HEK293 (cell line): ENCODE measurements around the gene BPHL.

Experiments
- KLF9 ChIP-seq: fragments of 450-650 bp; formaldehyde crosslinking; IDR thresholded peaks from 2 replicates; pipeline ENCODE4 v1.5.1; 2016; ENCODE audit warnings: missing biosample characterization, missing genetic modification characterization, low read depth
- REPIN1 ChIP-seq: fragments of 450-650 bp; formaldehyde crosslinking; IDR thresholded peaks from 2 replicates; pipeline ENCODE4 v1.5.1; 2017; ENCODE audit warnings: missing biosample characterization, missing genetic modification characterization, low read depth
- SCRT2 ChIP-seq: fragments of 450-650 bp; formaldehyde crosslinking; IDR thresholded peaks from 2 replicates; pipeline ENCODE4 v1.5.1; 2016; ENCODE audit warnings: missing biosample characterization, missing genetic modification characterization
- ZNF302 ChIP-seq: fragments of 450-650 bp; formaldehyde crosslinking; IDR thresholded peaks from 2 replicates; pipeline ENCODE4 v1.5.1; 2016; ENCODE audit warnings: missing biosample characterization, missing genetic modification characterization, low read depth
- ZNF549 ChIP-seq: fragments of 450-650 bp; IDR thresholded peaks from 2 replicates; pipeline ENCODE4 v1.5.1; 2018; ENCODE audit warnings: missing biosample characterization, missing genetic modification characterization, mild to moderate bottlenecking, inconsistent platforms, moderate library complexity
- TF ChIP-seq, protein P1 (sequence below): fragments of 450-650 bp; formaldehyde crosslinking; IDR thresholded peaks from 2 replicates; pipeline ENCODE4 v1.5.1; 2016; ENCODE audit warnings: missing biosample characterization, missing genetic modification characterization
- TF ChIP-seq, protein P2 (sequence below): fragments of 450-650 bp; formaldehyde crosslinking; IDR thresholded peaks from 2 replicates; pipeline ENCODE4 v1.5.1; 2017; ENCODE audit warnings: missing biosample characterization, missing genetic modification characterization
- TF ChIP-seq, protein P3 (sequence below): fragments of 450-650 bp; formaldehyde crosslinking; IDR thresholded peaks from 2 replicates; pipeline ENCODE4 v1.5.1; 2016; ENCODE audit warnings: missing biosample characterization, missing genetic modification characterization
- TF ChIP-seq, protein P4 (sequence below): fragments of 450-650 bp; formaldehyde crosslinking; IDR thresholded peaks from 2 replicates; pipeline ENCODE4 v1.5.1; 2016; ENCODE audit warnings: missing biosample characterization, missing genetic modification characterization, low read depth
- TF ChIP-seq, protein P5 (sequence below): fragments of 450-650 bp; formaldehyde crosslinking; conservative IDR thresholded peaks from 2 replicates; pipeline ENCODE4 v1.5.1; 2016; ENCODE audit warnings: low read depth, missing biosample characterization, missing genetic modification characterization
- TF ChIP-seq, protein P6 (sequence below): sonication (generic); formaldehyde crosslinking; IDR thresholded peaks from 2 replicates; pipeline ENCODE4 v1.8.1; 2022; ENCODE audit warnings: mild to moderate bottlenecking, moderate library complexity, missing genetic modification reagents

DNA sequence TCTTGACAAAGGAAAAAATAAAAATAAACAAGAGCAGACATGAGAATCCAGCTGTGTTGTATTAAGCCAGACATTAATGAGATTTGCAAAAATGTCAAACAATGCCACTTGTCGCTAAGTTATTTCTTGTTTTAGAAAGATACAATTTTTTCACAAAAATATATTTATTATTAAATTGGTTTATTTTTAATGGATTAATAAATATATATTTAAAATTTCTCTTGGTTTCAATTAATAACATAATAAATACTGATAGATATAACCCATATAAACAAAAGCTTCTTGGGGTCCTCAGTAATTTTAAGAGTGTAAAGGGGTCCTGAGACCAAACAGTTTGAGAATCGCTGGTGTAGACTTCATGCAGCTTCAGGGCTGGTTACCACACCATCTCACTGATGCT, 82.9 kb downstream of the BPHL start:
- TF ChIP-seq, protein P1, sequence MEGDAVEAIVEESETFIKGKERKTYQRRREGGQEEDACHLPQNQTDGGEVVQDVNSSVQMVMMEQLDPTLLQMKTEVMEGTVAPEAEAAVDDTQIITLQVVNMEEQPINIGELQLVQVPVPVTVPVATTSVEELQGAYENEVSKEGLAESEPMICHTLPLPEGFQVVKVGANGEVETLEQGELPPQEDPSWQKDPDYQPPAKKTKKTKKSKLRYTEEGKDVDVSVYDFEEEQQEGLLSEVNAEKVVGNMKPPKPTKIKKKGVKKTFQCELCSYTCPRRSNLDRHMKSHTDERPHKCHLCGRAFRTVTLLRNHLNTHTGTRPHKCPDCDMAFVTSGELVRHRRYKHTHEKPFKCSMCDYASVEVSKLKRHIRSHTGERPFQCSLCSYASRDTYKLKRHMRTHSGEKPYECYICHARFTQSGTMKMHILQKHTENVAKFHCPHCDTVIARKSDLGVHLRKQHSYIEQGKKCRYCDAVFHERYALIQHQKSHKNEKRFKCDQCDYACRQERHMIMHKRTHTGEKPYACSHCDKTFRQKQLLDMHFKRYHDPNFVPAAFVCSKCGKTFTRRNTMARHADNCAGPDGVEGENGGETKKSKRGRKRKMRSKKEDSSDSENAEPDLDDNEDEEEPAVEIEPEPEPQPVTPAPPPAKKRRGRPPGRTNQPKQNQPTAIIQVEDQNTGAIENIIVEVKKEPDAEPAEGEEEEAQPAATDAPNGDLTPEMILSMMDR, result no peak
- TF ChIP-seq ZNF302, result no peak
- no peak for TF ChIP-seq KLF9 (tag by site-specific recombination)
- TF ChIP-seq, protein P2, sequence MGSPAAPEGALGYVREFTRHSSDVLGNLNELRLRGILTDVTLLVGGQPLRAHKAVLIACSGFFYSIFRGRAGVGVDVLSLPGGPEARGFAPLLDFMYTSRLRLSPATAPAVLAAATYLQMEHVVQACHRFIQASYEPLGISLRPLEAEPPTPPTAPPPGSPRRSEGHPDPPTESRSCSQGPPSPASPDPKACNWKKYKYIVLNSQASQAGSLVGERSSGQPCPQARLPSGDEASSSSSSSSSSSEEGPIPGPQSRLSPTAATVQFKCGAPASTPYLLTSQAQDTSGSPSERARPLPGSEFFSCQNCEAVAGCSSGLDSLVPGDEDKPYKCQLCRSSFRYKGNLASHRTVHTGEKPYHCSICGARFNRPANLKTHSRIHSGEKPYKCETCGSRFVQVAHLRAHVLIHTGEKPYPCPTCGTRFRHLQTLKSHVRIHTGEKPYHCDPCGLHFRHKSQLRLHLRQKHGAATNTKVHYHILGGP (tag by site-specific recombination), result no peak
- TF ChIP-seq, protein P3, sequence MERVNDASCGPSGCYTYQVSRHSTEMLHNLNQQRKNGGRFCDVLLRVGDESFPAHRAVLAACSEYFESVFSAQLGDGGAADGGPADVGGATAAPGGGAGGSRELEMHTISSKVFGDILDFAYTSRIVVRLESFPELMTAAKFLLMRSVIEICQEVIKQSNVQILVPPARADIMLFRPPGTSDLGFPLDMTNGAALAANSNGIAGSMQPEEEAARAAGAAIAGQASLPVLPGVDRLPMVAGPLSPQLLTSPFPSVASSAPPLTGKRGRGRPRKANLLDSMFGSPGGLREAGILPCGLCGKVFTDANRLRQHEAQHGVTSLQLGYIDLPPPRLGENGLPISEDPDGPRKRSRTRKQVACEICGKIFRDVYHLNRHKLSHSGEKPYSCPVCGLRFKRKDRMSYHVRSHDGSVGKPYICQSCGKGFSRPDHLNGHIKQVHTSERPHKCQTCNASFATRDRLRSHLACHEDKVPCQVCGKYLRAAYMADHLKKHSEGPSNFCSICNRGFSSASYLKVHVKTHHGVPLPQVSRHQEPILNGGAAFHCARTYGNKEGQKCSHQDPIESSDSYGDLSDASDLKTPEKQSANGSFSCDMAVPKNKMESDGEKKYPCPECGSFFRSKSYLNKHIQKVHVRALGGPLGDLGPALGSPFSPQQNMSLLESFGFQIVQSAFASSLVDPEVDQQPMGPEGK (tag by site-specific recombination), result no peak
- TF ChIP-seq, protein P4, sequence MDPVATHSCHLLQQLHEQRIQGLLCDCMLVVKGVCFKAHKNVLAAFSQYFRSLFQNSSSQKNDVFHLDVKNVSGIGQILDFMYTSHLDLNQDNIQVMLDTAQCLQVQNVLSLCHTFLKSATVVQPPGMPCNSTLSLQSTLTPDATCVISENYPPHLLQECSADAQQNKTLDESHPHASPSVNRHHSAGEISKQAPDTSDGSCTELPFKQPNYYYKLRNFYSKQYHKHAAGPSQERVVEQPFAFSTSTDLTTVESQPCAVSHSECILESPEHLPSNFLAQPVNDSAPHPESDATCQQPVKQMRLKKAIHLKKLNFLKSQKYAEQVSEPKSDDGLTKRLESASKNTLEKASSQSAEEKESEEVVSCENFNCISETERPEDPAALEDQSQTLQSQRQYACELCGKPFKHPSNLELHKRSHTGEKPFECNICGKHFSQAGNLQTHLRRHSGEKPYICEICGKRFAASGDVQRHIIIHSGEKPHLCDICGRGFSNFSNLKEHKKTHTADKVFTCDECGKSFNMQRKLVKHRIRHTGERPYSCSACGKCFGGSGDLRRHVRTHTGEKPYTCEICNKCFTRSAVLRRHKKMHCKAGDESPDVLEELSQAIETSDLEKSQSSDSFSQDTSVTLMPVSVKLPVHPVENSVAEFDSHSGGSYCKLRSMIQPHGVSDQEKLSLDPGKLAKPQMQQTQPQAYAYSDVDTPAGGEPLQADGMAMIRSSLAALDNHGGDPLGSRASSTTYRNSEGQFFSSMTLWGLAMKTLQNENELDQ (tag by site-specific recombination), result no peak
- TF ChIP-seq, protein P5, sequence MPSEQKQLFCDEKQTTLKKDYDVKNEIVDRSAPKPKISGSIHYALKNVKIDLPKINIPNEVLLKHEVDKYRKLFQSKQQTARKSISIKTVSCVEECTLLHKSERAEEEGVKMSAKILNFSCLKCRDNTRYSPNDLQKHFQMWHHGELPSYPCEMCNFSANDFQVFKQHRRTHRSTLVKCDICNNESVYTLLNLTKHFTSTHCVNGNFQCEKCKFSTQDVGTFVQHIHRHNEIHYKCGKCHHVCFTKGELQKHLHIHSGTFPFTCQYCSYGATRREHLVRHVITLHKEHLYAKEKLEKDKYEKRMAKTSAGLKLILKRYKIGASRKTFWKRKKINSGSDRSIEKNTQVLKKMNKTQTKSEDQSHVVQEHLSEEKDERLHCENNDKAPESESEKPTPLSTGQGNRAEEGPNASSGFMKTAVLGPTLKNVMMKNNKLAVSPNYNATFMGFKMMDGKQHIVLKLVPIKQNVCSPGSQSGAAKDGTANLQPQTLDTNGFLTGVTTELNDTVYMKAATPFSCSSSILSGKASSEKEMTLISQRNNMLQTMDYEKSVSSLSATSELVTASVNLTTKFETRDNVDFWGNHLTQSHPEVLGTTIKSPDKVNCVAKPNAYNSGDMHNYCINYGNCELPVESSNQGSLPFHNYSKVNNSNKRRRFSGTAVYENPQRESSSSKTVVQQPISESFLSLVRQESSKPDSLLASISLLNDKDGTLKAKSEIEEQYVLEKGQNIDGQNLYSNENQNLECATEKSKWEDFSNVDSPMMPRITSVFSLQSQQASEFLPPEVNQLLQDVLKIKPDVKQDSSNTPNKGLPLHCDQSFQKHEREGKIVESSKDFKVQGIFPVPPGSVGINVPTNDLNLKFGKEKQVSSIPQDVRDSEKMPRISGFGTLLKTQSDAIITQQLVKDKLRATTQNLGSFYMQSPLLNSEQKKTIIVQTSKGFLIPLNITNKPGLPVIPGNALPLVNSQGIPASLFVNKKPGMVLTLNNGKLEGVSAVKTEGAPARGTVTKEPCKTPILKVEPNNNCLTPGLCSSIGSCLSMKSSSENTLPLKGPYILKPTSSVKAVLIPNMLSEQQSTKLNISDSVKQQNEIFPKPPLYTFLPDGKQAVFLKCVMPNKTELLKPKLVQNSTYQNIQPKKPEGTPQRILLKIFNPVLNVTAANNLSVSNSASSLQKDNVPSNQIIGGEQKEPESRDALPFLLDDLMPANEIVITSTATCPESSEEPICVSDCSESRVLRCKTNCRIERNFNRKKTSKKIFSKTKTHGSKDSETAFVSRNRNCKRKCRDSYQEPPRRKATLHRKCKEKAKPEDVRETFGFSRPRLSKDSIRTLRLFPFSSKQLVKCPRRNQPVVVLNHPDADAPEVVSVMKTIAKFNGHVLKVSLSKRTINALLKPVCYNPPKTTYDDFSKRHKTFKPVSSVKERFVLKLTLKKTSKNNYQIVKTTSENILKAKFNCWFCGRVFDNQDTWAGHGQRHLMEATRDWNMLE (tag by site-specific recombination), result no peak
- TF ChIP-seq ZNF549 (tag by site-specific recombination), result no peak
- no peak for TF ChIP-seq REPIN1
- no peak for TF ChIP-seq SCRT2
- TF ChIP-seq, protein P6, sequence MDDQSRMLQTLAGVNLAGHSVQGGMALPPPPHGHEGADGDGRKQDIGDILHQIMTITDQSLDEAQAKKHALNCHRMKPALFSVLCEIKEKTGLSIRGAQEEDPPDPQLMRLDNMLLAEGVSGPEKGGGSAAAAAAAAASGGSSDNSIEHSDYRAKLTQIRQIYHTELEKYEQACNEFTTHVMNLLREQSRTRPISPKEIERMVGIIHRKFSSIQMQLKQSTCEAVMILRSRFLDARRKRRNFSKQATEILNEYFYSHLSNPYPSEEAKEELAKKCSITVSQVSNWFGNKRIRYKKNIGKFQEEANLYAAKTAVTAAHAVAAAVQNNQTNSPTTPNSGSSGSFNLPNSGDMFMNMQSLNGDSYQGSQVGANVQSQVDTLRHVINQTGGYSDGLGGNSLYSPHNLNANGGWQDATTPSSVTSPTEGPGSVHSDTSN (CRISPR knock-in tag), result no peak
